ENCODE results near the gene NEURL1. TPM values are rescaled to one million over a fixed set of nuclear protein-coding genes. Genes with fewer than 3 reads are reported as not detected.

Gene NEURL1
- total RNA-seq, 1 experiment from 2014 or later = 1.7 TPM

DNA sequence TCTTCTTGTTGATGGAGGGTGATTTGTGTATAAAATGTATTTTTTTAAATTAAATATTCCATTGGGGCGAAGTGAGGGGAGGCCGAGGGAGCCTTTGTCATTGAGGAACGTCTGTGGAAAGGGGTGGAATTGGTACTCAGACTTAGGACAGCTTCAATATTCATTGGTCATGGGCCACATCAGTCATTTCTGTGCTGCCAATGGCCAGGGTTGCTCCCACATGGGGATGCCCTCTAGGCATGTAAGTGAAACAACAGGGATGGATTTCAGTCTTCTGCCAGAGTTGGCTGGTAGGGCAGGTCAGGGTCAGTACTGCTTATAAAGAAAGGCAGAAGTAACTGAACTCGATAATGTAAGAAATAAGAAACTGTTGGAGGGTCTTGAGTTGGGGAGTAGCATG lies 47.2 kb downstream of the NEURL1 start:
- DNase-seq (no peak), ATAC-seq (no peak)
- H3K27me3 ChIP-seq (ENCODE audit: low read length) = no peaks in the 10 kb centered on the region
- no peaks in the 10 kb centered on the region for H3K9me2 ChIP-seq (replicated peaks; ENCODE audit: low read length)
- no peak overlapping the region for H3K27ac ChIP-seq (ENCODE audit: low read length)
- CTCF ChIA-PET = no interaction called here
- POLR2A ChIA-PET (ENCODE audit: unreplicated experiment) = no interaction called here
- H3K4me3 ChIP-seq (ENCODE audit: low read length) = no peak overlapping the region
- no peaks in the 10 kb centered on the region for H3K36me3 ChIP-seq (ENCODE audit: low read depth, low read length)
- TF ChIP-seq EZH2 (IDR thresholded peaks at IDR 0.05; ENCODE audit: low read length, unreplicated experiment) (no peak), EZH2phosphoT487 (IDR thresholded peaks at IDR 0.05; ENCODE audit: borderline replicate concordance, low read length) (no peak)
- TF ChIP-seq, protein P1, sequence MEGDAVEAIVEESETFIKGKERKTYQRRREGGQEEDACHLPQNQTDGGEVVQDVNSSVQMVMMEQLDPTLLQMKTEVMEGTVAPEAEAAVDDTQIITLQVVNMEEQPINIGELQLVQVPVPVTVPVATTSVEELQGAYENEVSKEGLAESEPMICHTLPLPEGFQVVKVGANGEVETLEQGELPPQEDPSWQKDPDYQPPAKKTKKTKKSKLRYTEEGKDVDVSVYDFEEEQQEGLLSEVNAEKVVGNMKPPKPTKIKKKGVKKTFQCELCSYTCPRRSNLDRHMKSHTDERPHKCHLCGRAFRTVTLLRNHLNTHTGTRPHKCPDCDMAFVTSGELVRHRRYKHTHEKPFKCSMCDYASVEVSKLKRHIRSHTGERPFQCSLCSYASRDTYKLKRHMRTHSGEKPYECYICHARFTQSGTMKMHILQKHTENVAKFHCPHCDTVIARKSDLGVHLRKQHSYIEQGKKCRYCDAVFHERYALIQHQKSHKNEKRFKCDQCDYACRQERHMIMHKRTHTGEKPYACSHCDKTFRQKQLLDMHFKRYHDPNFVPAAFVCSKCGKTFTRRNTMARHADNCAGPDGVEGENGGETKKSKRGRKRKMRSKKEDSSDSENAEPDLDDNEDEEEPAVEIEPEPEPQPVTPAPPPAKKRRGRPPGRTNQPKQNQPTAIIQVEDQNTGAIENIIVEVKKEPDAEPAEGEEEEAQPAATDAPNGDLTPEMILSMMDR (conservative IDR thresholded peaks at IDR 0.05; ENCODE audit: low read depth, low read length) = no peak
- BruUV-seq (replicated peaks) = no TSS peak
- no peak overlapping the region for H3K4me2 ChIP-seq (ENCODE audit: low read length)
- no peak overlapping the region for H3K9ac ChIP-seq (ENCODE audit: low read length)
- no peak overlapping the region for H2AFZ ChIP-seq (ENCODE audit: low read length)
- intact Hi-C loops (cut with micrococcal nuclease) = no loop called here
- no peaks in the 10 kb centered on the region for H4K20me1 ChIP-seq (ENCODE audit: low read length)
- H3F3A ChIP-seq (ENCODE audit: low read length, unreplicated experiment) = no peaks in the 10 kb centered on the region
- peaks cover 11% of the 10 kb centered on the region for H3K4me1 ChIP-seq (ENCODE audit: insufficient read depth, low read length)
- H3K9me3 ChIP-seq (ENCODE audit: low read length) = no peaks in the 10 kb centered on the region
- H3K79me2 ChIP-seq (ENCODE audit: low read length) = no peaks in the 10 kb centered on the region

- ChIA-PET POLR2A (ENCODE audit: unreplicated experiment) (no interaction called here), CTCF (interaction anchor here (1.0 kb wide), 1 partner anchor 56 kb away, joined by 3 read pairs; no protein-coding TSS in a partner anchor)
- Histone ChIP-seq H3K27ac (ENCODE audit: low read length) (no peak overlapping the region), H3K27me3 (ENCODE audit: low read length) (no peaks in the 10 kb centered on the region), H3K4me1 (ENCODE audit: insufficient read depth, low read length) (peaks cover 11% of the 10 kb centered on the region), H4K20me1 (ENCODE audit: low read length) (no peaks in the 10 kb centered on the region), H3K4me2 (ENCODE audit: low read length) (no peak overlapping the region), H3K79me2 (ENCODE audit: low read length) (no peaks in the 10 kb centered on the region), H3F3A (ENCODE audit: low read length, unreplicated experiment) (no peaks in the 10 kb centered on the region), H3K4me3 (ENCODE audit: low read length) (no peak overlapping the region), H3K36me3 (ENCODE audit: low read depth, low read length) (no peaks in the 10 kb centered on the region), H3K9me2 (replicated peaks; ENCODE audit: low read length) (no peaks in the 10 kb centered on the region), H3K9ac (ENCODE audit: low read length) (no peak overlapping the region), H3K9me3 (ENCODE audit: low read length) (no peaks in the 10 kb centered on the region), H2AFZ (ENCODE audit: low read length) (no peak overlapping the region)
- no TSS peak for BruUV-seq (replicated peaks)
- ATAC-seq (no peak), DNase-seq (no peak)
- no peak for TF ChIP-seq EZH2phosphoT487 (IDR thresholded peaks at IDR 0.05; ENCODE audit: borderline replicate concordance, low read length)
- TF ChIP-seq EZH2 (IDR thresholded peaks at IDR 0.05; ENCODE audit: low read length, unreplicated experiment) = no peak
- TF ChIP-seq, protein P1 (conservative IDR thresholded peaks at IDR 0.05; ENCODE audit: low read depth, low read length) = no peak
- intact Hi-C loops (cut with micrococcal nuclease) = no loop called here
Measured at GRCh38 chr10:103541616-103542015, 48.1 kb downstream of the NEURL1 start.

DNA sequence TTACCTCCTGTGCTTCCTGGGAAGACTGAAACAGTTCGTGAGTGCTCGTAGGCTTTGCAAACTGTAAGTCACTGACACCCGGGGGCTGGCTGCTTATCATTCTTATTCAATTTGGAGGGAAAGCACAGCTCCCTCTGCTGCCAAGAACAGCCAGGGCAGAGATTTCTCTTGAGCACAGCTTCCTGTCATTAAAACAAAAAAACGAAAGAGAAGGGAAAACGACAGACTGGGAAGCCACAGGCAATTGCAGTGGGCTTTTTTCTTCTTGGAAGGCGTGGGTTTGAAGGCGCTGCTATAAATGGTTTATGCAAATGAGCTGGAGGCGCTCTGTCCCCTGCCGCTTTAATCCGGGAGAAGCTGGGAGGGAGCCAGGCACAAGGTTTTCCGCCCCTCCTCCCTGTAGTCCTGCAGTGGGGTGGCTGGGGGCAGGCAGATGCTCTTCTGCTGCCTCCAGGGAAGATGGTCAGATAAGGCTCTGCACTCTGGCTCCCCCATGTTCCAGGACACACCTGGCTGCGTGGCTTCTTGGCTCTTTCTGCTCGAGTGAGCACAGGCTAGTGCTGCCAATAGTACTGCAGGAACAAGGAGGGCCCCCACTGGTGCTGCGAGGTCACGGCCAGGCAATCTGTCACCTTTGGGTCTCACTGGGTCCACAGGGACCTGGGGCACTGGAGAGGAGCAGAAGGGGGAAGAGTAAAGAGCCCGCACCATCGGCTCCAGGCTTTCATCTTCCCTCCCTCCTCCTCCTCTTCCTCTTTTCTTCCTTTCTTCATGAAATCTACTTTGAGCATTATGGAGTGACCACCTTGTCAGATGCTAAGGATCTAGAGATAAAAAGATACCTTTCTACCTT lies 49.5 kb downstream of the NEURL1 start:
- peak; percentile 70; the same call in 1 of the 2 replicates for ATAC-seq
- DNase-seq = peak; percentile 58
- ChIA-PET CTCF (interaction anchor here (1.0 kb wide), 1 partner anchor 57 kb away, joined by 3 read pairs; no protein-coding TSS in a partner anchor), POLR2A (ENCODE audit: unreplicated experiment) (interaction anchor here (0.7 kb wide), 3 partner anchors 10 to 83 kb away, joined by 3 to 4 read pairs (median 4); no protein-coding TSS in a partner anchor)
- no peaks in the 10 kb centered on the region for H3K79me2 ChIP-seq (ENCODE audit: low read length)
- no peak overlapping the region for H3K27ac ChIP-seq (ENCODE audit: low read length)
- no peak for TF ChIP-seq EZH2phosphoT487 (IDR thresholded peaks at IDR 0.05; ENCODE audit: borderline replicate concordance, low read length)
- TF ChIP-seq, protein P1 (conservative IDR thresholded peaks at IDR 0.05; ENCODE audit: low read depth, low read length) = peak; percentile 72
- intact Hi-C loops (cut with micrococcal nuclease) = no loop called here
- no peaks in the 10 kb centered on the region for H3K9me3 ChIP-seq (ENCODE audit: low read length)
- no peaks in the 10 kb centered on the region for H3K36me3 ChIP-seq (ENCODE audit: low read depth, low read length)
- no peaks in the 10 kb centered on the region for H4K20me1 ChIP-seq (ENCODE audit: low read length)
- peaks cover 11% of the 10 kb centered on the region for H3K4me1 ChIP-seq (ENCODE audit: insufficient read depth, low read length)
- H3K27me3 ChIP-seq (ENCODE audit: low read length) = no peaks in the 10 kb centered on the region
- no peak overlapping the region for H3K9ac ChIP-seq (ENCODE audit: low read length)
- H3K4me3 ChIP-seq (ENCODE audit: low read length) = peak overlapping the region; percentile 63
- H3K9me2 ChIP-seq (replicated peaks; ENCODE audit: low read length) = no peaks in the 10 kb centered on the region
- H3F3A ChIP-seq (ENCODE audit: low read length, unreplicated experiment) = no peaks in the 10 kb centered on the region
- peak overlapping the region; percentile 82 for H2AFZ ChIP-seq (ENCODE audit: low read length)
- peak overlapping the region; percentile 90 for H3K4me2 ChIP-seq (ENCODE audit: low read length)
- no TSS peak for BruUV-seq (replicated peaks)

Data from PC-3 (cell line).